HG03521 (cell line): ENCODE results near the gene SRGAP1.
"Not testable (repeated sequence)": the region's sequence is repeated elsewhere in the genome, so short reads cannot be mapped to it uniquely, and the experiment has no call there.

ENCODE experiments used
- ATAC-seq: cut with Tn5 transposase; IDR thresholded peaks from one replicate; pipeline ENCODE4 v1.9.1; 2021; ENCODE audit warnings: mild to moderate bottlenecking, moderate library complexity; ENCODE audit not compliant: unreplicated experiment

Gene SRGAP1

GRCh38 chr12:63997198-63997597 is 152.7 kb downstream of the SRGAP1 start:
- ATAC-seq: no peak

DNA sequence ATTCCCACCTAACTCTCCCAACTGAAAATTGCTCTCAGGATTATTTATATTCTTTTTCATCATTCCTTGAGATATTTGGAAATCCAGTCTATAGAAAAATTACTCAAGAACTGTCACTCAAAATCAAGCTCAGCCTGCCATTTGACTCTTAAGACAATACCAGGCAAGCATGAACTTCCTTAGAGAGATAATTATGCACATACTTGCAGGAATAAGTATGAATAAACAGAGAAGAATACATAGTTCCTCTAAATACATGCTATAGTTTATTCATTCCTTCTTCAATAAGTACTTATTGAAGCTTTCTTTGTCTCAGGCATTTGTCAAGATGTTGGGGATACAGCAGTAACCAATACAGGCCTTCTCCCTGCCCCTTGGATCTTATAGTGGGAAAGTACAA is 154.1 kb downstream of the SRGAP1 start:
- ATAC-seq: no peak

- no peak for ATAC-seq
Observed at GRCh38 chr12:63999853-64000252, 155.4 kb downstream of the SRGAP1 start.

GRCh38 chr12:64001439-64001838 is 156.9 kb downstream of the SRGAP1 start:
- ATAC-seq: no peak

DNA sequence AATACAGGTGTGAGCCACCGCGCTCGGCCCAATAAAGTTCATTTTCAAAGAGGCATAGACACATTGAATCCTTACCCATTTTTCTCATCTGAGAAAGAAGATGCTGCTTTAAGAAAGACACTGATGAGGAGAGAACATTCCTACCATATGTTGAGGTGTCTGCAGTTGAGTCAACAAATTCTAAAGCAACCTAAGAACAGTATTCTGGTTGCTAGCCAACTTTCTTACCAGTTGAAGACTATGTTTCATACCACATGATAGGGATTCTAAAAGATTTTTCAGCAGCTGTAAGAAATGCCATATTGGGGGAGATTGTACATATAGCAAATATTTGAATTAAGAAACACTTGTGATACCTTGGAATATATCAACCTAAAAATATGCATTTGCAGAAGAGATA is 160.1 kb downstream of the SRGAP1 start:
- no peak for ATAC-seq

DNA sequence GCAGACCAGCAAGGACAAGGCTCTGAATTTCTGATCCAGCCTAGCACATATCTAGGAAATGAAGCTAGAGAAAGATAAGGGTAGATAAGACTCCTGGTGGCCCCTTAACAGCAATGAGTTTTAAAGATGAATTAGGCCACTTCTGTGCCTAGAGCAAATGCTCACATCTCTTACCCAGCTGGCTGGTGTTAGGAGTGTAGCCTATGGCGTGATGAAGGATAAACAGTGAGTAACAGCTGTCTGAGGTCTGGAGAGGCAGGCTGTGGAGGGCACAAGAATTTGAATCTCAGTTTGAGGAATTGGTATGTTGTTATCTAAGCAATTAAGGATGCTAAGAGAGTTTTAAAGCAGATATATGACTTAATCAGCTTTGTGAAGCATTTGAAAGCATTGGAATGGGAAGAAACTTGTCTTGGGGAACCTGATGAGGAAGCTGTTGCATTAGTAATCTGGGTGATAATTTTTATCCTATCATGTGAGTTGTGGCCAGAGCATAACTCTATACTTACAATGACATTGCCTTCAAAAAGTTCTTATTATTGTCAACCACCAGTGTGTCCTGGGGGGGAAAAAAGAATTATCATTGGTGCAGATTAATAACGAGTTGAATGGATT is 161.8 kb downstream of the SRGAP1 start:
- no peak for ATAC-seq

GRCh38 chr12:64007853-64008252 is 163.4 kb downstream of the SRGAP1 start:
- ATAC-seq: no peak

DNA sequence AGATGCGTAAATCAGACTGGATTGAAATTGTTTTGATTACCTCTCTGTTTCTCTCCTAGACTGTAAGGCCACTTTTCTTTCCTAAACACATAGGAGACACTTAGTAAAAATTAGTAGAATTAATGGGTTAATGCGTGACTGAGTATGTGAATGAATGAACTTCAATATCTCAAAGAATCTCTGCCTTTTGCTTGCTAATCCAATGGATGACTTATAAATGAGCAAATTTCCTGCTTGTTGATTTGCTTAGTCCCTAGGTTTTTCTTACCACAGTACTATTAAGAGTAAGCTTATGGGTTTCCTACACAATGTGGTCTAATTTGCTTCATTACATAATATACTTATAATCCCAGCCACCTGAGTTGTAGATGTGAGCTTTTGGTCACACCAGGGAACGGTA is 164.1 kb downstream of the SRGAP1 start:
- ATAC-seq: no peak

DNA sequence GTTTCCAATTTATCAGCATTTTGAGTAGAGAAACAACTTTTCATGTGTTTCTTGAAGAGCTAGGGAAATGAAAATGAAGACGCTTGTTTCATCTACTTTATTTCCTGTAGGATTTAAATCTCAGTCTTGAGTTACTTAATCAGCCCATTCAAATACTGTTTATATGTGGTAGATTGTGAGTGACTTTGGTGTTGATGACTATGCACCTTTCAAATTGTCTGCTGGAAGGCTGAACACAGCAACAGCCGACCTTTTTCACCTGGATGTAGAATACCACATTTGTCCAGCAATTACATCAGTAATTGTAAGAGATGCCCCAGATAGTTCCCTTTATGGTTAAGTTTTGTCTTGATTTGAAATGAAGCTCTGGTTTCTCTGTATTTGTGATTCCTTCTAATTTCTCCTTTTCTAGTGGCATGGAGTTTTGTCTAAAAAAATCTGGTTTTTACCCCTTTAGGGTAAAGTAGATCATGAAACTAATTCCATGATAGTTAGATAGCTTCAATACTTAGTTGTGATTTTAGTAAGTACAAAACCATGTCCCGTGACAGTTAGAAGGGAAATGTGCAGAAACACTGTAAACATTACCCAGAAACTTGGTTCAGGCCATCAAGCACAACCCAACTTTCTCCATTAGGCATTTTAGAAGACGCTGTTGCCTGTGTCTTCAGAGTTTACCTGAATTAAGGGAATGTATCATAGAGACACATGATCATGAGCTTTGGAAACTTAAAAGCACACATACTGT is 165.0 kb downstream of the SRGAP1 start:
- ATAC-seq: peak; percentile 36

DNA sequence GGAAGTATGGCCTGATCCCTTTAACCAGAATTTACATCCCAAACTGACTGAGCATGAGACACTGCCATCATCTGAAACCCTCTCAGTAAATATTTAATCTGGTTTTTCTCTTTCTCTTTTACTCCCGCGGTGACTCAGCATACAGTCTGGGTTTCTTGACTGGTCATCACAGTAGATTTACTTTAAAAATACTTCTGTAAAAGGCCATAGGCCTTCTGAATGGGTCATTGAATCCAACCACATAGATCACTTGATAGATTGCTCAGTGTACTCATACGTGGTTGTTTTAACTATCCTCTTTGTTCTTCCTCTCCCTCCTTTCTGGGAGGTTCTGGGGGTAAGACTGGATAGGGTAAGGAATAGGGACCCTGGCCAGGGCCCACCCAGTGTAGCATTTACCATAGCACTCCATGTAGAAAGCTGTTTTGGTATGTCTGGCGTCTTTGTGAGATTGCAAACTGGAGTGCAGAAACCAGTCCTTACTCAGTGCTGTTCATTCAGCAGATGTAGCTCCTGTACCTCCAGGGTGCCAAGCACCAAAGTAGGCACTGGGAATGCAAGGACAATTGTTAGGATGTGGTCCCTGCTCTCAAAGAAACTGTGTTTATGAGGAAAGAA is 165.7 kb downstream of the SRGAP1 start:
- ATAC-seq: peak; percentile 70

DNA sequence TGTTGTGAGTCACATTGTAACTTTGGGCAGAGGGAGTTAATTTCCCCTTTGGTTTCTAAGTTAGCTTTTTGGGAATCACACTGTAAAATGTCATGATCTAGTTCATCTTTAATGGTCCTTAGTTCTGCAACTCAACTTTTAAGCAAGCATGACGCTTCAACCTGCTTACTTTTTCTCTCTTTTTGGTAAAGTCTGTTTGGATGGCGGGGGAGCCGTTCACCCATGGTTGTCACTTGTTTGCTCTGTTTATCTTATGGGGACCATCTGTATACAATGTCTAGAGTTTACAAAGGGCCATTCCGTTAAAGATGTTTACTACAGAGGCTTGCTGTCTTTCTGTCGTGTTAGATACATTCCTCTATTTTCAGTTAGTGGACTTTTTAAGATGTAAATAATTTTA is 172.0 kb downstream of the SRGAP1 start:
- no peak for ATAC-seq

GRCh38 chr12:64018116-64018515 is 173.6 kb downstream of the SRGAP1 start:
- not testable (repeated sequence) for ATAC-seq

GRCh38 chr12:64018524-64018923 is 174.0 kb downstream of the SRGAP1 start:
- no peak for ATAC-seq

- ATAC-seq: no peak
Observed at GRCh38 chr12:64019101-64019500, 174.6 kb downstream of the SRGAP1 start.

DNA sequence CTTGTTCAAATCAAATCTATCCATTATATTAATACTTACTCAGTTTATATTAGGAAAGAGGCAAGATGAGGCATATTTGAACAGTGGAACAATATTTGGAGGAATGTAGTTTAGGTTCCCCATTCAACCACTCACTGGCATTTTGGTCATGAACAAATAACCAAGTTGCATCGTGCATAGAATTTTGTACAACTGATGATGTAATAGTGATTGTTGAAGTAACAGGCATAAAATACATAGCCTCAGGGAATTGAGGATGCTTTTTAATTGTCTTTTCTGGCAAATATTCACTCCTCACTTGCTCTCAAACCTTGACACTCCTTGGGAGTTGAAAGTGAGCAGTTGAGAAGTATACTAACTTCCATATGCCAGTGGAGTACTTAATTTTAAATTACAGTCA is 175.2 kb downstream of the SRGAP1 start:
- ATAC-seq: no peak

DNA sequence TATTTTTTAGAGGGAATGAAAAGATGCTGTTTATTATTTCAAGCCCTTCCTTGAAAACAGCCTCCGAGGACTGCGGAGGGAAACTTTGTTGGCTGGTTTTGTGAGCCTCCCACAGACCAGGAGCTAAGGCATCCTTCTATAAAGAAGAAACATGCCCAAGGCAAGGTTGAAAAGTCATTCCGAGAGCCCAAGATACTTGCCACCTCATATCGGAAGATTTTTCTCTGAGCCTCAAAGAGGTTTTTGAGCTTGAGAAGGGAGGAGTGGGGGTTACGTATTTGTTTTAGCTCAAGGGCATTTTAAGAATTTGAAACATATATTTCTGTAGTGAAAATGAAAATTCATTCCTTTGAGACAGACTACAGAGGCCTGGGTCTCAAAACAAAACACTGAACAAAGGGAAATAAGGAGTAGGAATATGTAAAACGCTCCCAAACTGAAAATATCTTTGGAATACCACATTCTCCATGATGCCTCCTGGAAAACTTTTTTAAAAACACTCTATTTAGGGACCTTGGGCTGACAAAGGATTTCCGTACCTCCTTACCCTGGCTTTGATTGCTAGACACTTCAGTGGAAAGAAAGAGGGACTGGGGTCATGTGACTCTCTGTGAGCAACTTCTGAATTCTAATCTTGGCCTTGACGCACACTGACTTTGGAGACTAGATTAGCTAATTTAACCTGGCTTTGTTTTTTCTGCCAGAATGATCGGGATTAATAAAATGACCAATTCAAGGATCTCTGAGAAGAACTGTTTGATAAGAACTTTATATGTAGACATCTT is 180.9 kb downstream of the SRGAP1 start:
- ATAC-seq: no peak

GRCh38 chr12:64027311-64027710 is 182.8 kb downstream of the SRGAP1 start:
- no peak for ATAC-seq

DNA sequence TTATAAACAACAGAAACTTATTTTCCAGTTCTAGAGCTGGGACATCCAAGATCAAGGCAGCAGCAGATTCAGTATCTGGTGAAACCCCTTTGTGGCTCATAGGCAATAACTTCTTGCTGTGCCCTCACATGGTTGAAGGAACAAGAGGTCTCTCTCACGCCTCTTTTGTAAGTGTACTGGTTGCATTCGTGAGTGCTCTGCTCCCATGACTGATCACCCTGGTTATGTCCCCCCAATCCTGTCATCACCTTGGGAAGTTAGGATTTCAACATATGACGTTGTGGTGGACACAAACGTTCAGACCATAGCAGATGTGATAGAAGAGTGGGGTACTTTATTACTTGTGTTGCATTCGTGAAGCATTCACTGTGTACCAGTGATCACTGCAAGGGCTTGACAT is 184.0 kb downstream of the SRGAP1 start:
- no peak for ATAC-seq

GRCh38 chr12:64029013-64029857 is 184.7 kb downstream of the SRGAP1 start:
- no peak for ATAC-seq

GRCh38 chr12:64030155-64030554 is 185.7 kb downstream of the SRGAP1 start:
- ATAC-seq: no peak

DNA sequence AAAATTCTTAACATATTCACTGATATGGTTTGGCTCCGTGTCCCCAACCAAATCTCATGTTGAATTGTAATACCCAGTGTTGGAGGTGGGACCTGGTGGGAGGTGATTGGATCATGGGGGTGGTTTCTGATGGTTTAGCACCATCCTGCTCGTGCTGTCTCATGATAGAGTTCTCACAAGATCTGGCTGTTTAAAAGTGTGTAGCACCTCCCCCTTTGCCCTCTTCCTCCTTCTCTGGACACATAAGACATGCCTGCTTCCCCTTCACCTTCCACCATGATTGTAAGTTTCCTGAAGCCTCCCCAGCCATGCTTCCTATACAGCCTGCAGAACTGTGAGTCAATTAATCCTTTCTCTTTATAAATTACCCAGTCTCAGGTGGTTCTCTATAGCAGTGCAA is 189.6 kb downstream of the SRGAP1 start:
- ATAC-seq: not testable (repeated sequence)
